B cell (primary cell): ENCODE data around the gene DEFB131A. TPM values are rescaled to one million over a fixed set of nuclear protein-coding genes. Genes with fewer than 3 reads are reported as not detected.
"Not testable (repeated sequence)": the region's sequence is repeated elsewhere in the genome, so short reads cannot be mapped to it uniquely, and the experiment has no call there.

Experiments used
- ATAC-seq: fragments of 200-7000 bp; cut with Tn5 transposase; one replicate; pipeline ENCODE4 v1.10.0; 2021; ENCODE audit warnings: low read depth, mild to moderate bottlenecking, moderate number of reproducible peaks, moderate library complexity
- CTCF ChIA-PET: fragments of 350-600 bp; sonication (Branson Sonifier 250); formaldehyde crosslinking; loops from one replicate; lab custom pipeline; 2021; ENCODE audit warnings: antibody characterized with exemption, inconsistent platforms; lab: Charles Lee
- POLR2A ChIA-PET: fragments of 350-600 bp; sonication (Branson Sonifier 250); formaldehyde crosslinking; loops from one replicate; lab custom pipeline; 2021; ENCODE audit warnings: antibody characterized with exemption; lab: Charles Lee
- DNase-seq: peaks from one replicate; pipeline ENCODE4 v3.0.0; 2013
- H2AFZ ChIP-seq: 2 replicates; pipeline ENCODE4 v1.6.1; 2012; ENCODE audit warnings: mild to moderate bottlenecking, low read depth, low read length; ENCODE audit not compliant: insufficient read depth, poor library complexity, severe bottlenecking
- H3K27ac ChIP-seq, 2 donors: 1 replicate in 1 of 2; 2 replicates in 1 of 2; pipeline ENCODE4 v1.5.1; 2012 to 2013; ENCODE audit warnings: low read length in 2 of 2, mild to moderate bottlenecking in 2 of 2, moderate library complexity in 1 of 2
- H3K27me3 ChIP-seq, 4 experiments: fragments of 200-600 bp in 1 of 4; sonication (generic) in 1 of 4; replicated peaks in 1 of 4; 1 replicate in 2 of 4; 2 replicates in 2 of 4; pipeline versions ENCODE4 v1.6.1 to v1.7.0; 2013 to 2016; ENCODE audit warnings: low read length in 3 of 4, mild to moderate bottlenecking in 2 of 4, mixed read lengths in 1 of 4, moderate library complexity in 1 of 4; ENCODE audit not compliant: insufficient read depth in 4 of 4, control insufficient read depth in 3 of 4; ENCODE audit errors: control extremely low read depth in 1 of 4
- H3K36me3 ChIP-seq, 2 experiments: replicated peaks in 1 of 2; 1 replicate in 1 of 2; 2 replicates in 1 of 2; pipeline versions ENCODE4 v1.6.1 to v1.7.1; 2013; ENCODE audit warnings: low read length in 1 of 2; ENCODE audit not compliant: insufficient read depth in 2 of 2, control insufficient read depth in 1 of 2; ENCODE audit errors: control extremely low read depth in 1 of 2, extremely low read depth in 1 of 2
- H3K4me1 ChIP-seq, 2 donors: fragments of 200-600 bp in 1 of 2; sonication (generic) in 1 of 2; 1 replicate in 1 of 2; 2 replicates in 1 of 2; pipeline versions ENCODE4 v1.5.1 to v1.6.1; 2013 to 2017; ENCODE audit warnings: low read length in 2 of 2; ENCODE audit not compliant: control insufficient read depth in 2 of 2, insufficient read depth in 2 of 2
- H3K4me2 ChIP-seq: replicated peaks from 2 replicates; pipeline ENCODE3; 2012; ENCODE audit warnings: mild to moderate bottlenecking, low read depth, low read length; ENCODE audit not compliant: poor library complexity, severe bottlenecking
- H3K4me3 ChIP-seq, 5 experiments: fragments of 200-600 bp in 1 of 5; sonication (generic) in 1 of 5; 1 replicate in 3 of 5; 2 replicates in 2 of 5; pipeline versions ENCODE4 v1.5.1 to v1.7.0; 2011 to 2016; ENCODE audit warnings: low read length in 4 of 5, mild to moderate bottlenecking in 4 of 5, low read depth in 2 of 5, control low read depth in 1 of 5, moderate library complexity in 1 of 5; ENCODE audit not compliant: insufficient read depth in 1 of 5; ENCODE audit errors: control extremely low read depth in 1 of 5, extremely low read depth in 1 of 5
- H3K79me2 ChIP-seq: fragments of 200-600 bp; sonication (generic); one replicate; pipeline ENCODE4 v1.6.0; 2016; ENCODE audit warnings: low read length; ENCODE audit not compliant: control insufficient read depth, insufficient read depth
- H3K9ac ChIP-seq: fragments of 200-600 bp; sonication (generic); 2 replicates; pipeline ENCODE4 v1.6.1; 2017; ENCODE audit warnings: mild to moderate bottlenecking, low read length, moderate library complexity
- H3K9me3 ChIP-seq, 3 donors: one replicate each; pipeline versions ENCODE4 v1.6.1 to v1.7.1; 2013; ENCODE audit warnings: low read length in 2 of 3; ENCODE audit not compliant: control insufficient read depth in 2 of 3, insufficient read depth in 1 of 3; ENCODE audit errors: control extremely low read depth in 1 of 3
- H4K20me1 ChIP-seq: 2 replicates; pipeline ENCODE4 v1.6.0; 2012; ENCODE audit warnings: mild to moderate bottlenecking, low read length; ENCODE audit not compliant: insufficient read depth, control insufficient read depth, poor library complexity, severe bottlenecking
- H3K27ac Mint-ChIP-seq: one replicate; pipeline ENCODE4 v1.8.0; 2021; ENCODE audit warnings: mixed read lengths
- H3K27me3 Mint-ChIP-seq: one replicate; pipeline ENCODE4 v1.8.0; 2021; ENCODE audit warnings: mixed read lengths
- H3K4me1 Mint-ChIP-seq: one replicate; pipeline ENCODE4 v1.8.0; 2021; ENCODE audit warnings: mixed read lengths
- H3K4me3 Mint-ChIP-seq: one replicate; pipeline ENCODE4 v1.8.0; 2021; ENCODE audit warnings: mixed read lengths
- H3K9me3 Mint-ChIP-seq: one replicate; pipeline ENCODE4 v1.8.0; 2022; ENCODE audit warnings: mixed read lengths; ENCODE audit not compliant: insufficient read depth
- WGBS: methylation state at CpG from one replicate; pipeline ENCODE4 v1.1.5; 2013; ENCODE audit warnings: missing lambda C conversion rate; ENCODE audit not compliant: insufficient coverage; 5-methylcytosine and 5-hydroxymethylcytosine counted together
- intact Hi-C: fragments of 100-400 bp; cut with micrococcal nuclease; formaldehyde crosslinking; loops from one replicate; pipeline ENCODE4 v1.10.0; 2022
- polyA plus RNA-seq: library from polyadenylated mRNA; depleted of rRNA; stranded (reverse); fragments of >200 nt; gene quantifications from 2 replicates; pipeline ENCODE4 v1.2.3, GENCODE V29; 2012
- total RNA-seq, 2 donors: library from RNA; stranded (reverse); fragments of 120-200 nt in 1 of 2; gene quantifications; 1 replicate in 1 of 2; 2 replicates in 1 of 2; pipeline versions ENCODE4 v1.2.3 to v1.2.4, GENCODE V29; 2013 to 2022

DEFB131A gene
- total and polyA plus RNA-seq, 2 donors (not counting 1 experiment from before 2014, with no cell fraction given), result not detected

DNA sequence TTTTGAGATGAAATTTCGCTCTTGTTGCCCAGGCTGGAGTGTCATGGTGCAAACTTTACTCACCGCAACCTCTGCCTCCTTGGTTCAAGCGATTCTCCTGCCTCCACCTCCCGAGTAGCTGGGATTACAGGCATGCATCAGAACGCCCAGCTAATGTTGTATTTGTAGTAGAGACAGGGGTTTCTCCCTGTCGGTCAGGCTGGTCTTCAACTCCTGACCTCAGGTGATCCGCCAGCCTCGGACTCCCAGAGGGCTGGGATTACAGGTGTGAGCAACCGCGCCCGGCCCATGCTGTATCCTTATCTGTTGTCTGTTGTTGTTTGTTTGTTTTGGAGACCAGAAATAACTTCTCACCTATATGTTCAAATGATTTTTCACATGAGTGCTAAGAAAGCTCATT is 42.7 kb downstream of the DEFB131A start:
- H3K4me2 ChIP-seq, H3K9me3 Mint-ChIP-seq, H3K36me3 ChIP-seq, H3K79me2 ChIP-seq, intact Hi-C loops, H2AFZ ChIP-seq, H3K4me3 Mint-ChIP-seq, DNase-seq, H3K4me1 ChIP-seq, H3K9me3 ChIP-seq, H3K27me3 ChIP-seq, H3K27me3 Mint-ChIP-seq, H3K9ac ChIP-seq, H3K4me1 Mint-ChIP-seq, ATAC-seq, H3K4me3 ChIP-seq, POLR2A ChIA-PET, H3K27ac ChIP-seq, H3K27ac Mint-ChIP-seq, H4K20me1 ChIP-seq, CTCF ChIA-PET: not testable (repeated sequence)
- 93% methylated on average over 6 of the region's 11 CpGs for WGBS

DNA sequence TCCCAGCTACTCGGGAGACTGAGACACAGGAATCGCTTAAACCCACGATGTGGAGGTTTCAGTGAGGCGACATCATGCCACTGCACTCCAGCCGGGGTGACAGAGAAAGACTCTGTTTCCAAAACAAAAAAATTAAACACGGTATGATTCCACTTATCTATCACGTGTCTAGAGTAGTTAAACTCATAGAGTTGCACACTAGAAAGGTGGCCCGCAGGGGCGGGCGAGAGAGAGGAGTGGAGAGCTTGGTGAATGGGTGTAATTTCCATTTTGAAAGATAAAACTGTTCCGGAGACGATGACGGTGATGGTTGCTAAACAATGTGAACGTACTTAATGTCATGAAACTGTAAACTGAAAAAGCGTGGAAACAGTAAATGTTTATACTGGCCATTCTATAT is 44.6 kb downstream of the DEFB131A start:
- H3K4me2 ChIP-seq, H3K9me3 ChIP-seq, H3K36me3 ChIP-seq, POLR2A ChIA-PET, H3K27me3 Mint-ChIP-seq, H3K9ac ChIP-seq, ATAC-seq, H3K4me1 Mint-ChIP-seq, intact Hi-C loops, H3K27me3 ChIP-seq, H3K4me1 ChIP-seq, H3K27ac Mint-ChIP-seq, H2AFZ ChIP-seq, H3K4me3 ChIP-seq, DNase-seq, CTCF ChIA-PET, H4K20me1 ChIP-seq, H3K27ac ChIP-seq, H3K9me3 Mint-ChIP-seq, H3K79me2 ChIP-seq, H3K4me3 Mint-ChIP-seq: not testable (repeated sequence)
- 92% methylated on average over 3 of the region's 15 CpGs for WGBS

DNA sequence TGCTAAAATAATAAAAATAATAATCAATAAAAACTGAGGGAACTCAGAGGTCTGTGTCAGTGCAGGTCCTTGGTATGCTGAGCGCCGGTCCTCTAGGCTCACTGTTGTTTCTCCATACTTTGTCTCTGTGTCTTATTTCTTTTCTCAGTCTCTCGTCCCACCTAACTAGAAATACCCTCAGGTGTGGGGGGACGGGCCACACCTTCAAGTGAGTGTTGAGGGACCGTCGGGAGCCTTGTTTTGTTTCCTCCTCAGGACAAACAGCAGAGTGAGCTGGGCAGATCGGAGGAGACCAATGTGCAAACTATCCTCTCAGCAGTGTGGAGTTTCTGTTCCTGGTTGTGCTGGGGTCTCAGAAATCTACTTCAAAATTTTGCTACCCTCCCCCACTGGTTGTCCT is 46.3 kb downstream of the DEFB131A start:
- H3K27ac ChIP-seq, H3K9ac ChIP-seq, H4K20me1 ChIP-seq, H3K27ac Mint-ChIP-seq, ATAC-seq, H3K79me2 ChIP-seq, POLR2A ChIA-PET, CTCF ChIA-PET, H3K4me3 Mint-ChIP-seq, intact Hi-C loops, DNase-seq, H3K4me1 ChIP-seq, H3K4me2 ChIP-seq, H3K27me3 Mint-ChIP-seq, H3K27me3 ChIP-seq, H3K4me3 ChIP-seq, H2AFZ ChIP-seq, H3K9me3 ChIP-seq, H3K4me1 Mint-ChIP-seq, H3K9me3 Mint-ChIP-seq, H3K36me3 ChIP-seq: not testable (repeated sequence)
- 92% methylated on average over 2 of the region's 7 CpGs for WGBS

DNA sequence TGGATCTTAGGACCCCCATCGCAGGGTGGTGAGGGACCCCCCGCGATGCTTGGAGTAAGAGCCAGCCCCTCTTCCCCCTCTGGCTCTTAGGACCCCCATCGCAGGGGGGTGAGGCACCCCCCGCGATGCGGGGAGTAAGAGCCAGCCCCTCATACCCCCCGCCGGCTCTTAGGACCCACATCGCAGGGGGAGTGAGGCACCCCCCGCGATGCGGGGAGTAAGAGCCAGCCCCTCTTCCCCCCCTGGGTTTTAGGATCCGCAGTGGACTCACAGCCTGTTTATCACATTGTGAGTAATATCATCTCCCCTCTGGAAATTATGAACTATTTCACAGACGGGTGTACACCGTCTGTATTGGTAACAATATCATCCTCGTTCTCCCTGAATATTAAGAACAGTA is 46.8 kb downstream of the DEFB131A start:
- H3K27me3 ChIP-seq, H3K27me3 Mint-ChIP-seq, H3K4me1 ChIP-seq, H4K20me1 ChIP-seq, H3K4me3 ChIP-seq, H3K9me3 Mint-ChIP-seq, H3K4me2 ChIP-seq, CTCF ChIA-PET, intact Hi-C loops, H3K9ac ChIP-seq, ATAC-seq, H3K4me1 Mint-ChIP-seq, H3K27ac ChIP-seq, DNase-seq, H3K79me2 ChIP-seq, H3K27ac Mint-ChIP-seq, POLR2A ChIA-PET, H2AFZ ChIP-seq, H3K36me3 ChIP-seq, H3K9me3 ChIP-seq, H3K4me3 Mint-ChIP-seq: not testable (repeated sequence)
- no CpG with 5 or more reads among the region's 17 CpGs for WGBS
